ENCODE data around the gene INTS11.

The INTS11 gene

DNA sequence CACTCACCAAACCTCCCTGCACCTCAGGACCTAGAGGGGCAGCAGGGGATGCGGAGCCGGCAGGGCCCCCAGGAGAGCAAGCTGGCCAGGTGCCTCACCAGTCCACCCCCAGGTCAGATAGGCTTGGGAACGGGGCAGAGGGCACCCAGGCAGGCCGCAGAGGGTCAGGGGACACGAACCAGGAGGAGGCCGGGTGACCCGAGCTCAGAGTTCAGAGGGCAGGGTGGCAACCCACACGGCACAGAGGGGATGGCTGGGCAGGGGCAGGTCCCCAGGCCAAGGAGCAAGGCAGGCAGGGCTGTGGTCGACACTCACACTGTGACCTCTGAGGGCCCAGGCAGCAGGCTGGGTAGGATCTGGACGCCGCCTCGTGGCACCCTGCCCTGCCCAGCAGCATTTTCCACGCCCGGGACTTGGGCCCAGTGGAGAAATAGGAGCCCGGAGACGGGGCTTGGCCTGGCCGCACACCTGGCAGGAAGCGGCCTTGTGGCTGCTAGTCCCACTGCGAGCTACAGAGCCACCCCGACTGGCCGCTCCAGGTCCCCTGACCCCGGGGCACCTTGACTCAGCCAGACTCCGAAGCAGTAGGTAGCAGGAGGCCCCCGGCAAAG lies 19.5 kb upstream of the INTS11 start:
- no peak for DNase-seq

DNA sequence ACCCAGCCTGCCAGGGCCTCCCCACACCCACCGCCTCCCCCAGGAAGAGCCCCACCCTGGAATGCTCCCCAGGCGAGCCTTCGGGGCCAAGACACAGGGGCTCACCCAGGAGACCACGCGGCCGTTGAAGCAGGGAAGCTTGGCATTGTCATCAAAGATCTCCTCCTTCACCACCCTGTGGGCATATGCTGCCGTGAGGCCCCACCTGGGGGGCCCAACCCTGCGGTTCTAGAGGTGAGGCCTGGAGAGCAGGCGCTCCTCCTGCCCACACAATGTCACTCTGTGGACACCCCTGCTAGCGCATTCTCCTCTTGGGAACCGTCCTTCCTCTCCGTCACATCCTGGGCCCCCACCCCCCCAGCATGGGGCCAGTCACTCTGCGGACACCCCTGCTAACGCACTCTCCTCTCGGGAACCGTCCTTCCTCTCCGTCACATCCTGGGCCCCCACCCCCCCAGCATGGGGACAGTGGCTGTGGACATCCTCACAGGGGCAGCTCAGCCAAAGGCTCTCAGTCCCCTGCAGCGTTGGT lies 18.2 kb upstream of the INTS11 start:
- no peak for DNase-seq

GRCh38 chr1:1342061-1342562 lies 17.7 kb upstream of the INTS11 start:
- DNase-seq, result no peak

DNA sequence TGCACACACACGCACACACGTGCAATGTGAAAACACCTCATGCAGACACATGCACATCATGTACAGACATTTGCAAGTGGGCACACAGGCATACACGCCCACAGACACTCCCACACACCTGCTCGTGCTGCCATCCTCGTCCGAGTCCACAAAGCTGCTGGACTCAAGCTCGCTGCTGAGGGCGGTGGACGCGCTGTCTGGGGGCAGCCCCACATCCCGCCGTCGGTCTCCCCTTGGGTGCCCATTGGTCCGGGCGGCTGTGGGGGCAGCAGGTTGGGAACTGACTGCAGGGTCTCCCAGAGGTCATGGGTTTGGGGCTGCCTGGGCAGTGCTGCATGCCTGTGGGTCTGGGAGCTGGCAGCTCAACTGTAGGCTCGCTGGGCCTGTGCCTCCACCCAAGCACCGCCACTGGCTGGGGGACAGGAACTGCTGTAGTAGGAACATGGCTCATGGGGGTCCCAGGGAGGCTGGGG lies 17.1 kb upstream of the INTS11 start:
- no peak for DNase-seq

DNA sequence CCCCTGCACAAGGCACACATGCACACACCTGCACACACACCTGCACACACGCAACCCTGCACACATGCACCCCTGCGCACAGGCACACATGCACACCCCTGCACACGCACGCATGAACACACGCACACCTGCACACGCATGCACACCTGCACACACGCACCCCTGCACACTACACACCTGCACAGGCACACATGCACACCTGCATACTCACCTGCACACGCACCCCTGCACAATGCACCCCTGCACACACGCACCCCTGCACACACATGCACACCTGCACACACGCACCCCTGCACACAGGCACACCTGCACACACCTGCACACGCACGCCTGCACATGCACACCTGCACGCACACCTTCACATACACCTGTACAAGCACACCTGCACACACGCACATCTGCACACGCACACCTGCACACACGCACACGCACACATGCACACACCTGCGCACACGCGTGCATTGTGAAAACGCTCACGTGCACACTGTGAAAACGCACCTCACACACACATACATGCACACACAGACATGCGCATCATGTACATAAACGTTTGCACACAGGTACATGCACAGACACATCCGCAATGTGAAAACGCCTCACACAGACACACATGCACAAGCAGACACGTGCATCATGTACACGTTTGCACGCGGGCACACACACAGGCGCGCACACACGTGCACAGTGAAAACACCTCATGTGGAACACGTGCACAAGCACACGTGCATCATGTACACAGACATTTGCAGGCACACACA lies 16.5 kb upstream of the INTS11 start:
- no peak for DNase-seq

DNA sequence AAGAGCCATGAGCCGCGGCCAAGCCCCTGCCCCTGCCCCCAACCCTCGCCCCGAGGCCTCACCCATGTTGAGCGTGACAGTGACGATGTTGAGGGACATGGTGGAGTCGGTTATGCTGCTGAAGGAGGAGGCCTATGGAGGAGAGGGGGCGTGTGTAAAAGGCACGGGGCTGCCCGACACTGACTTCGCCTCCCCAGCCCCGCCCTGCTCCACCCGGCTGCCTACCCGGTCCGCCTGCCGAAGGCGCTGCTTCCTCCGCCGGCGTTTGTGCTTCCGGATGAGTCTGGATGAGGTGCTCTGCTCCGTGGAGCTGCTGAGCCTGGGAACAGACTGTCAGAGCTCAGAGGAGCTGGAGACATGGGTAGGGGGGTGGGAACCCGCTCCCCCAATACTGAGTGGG lies 15.7 kb upstream of the INTS11 start:
- DNase-seq, result no peak

- no peak for DNase-seq
Observed at GRCh38 chr1:1338278-1338677, 13.8 kb upstream of the INTS11 start.

GRCh38 chr1:1337793-1338147 lies 13.3 kb upstream of the INTS11 start:
- DNase-seq, result no peak

GRCh38 chr1:1336931-1337792 lies 12.7 kb upstream of the INTS11 start:
- DNase-seq, result no peak

GRCh38 chr1:1336446-1336845 lies 12.0 kb upstream of the INTS11 start:
- DNase-seq, result no peak

GRCh38 chr1:1335792-1336248 lies 11.4 kb upstream of the INTS11 start:
- DNase-seq, result no peak

GRCh38 chr1:1335283-1335682 lies 10.8 kb upstream of the INTS11 start:
- no peak for DNase-seq

- no peak for DNase-seq
Observed at GRCh38 chr1:1334835-1335234, 10.4 kb upstream of the INTS11 start.

DNA sequence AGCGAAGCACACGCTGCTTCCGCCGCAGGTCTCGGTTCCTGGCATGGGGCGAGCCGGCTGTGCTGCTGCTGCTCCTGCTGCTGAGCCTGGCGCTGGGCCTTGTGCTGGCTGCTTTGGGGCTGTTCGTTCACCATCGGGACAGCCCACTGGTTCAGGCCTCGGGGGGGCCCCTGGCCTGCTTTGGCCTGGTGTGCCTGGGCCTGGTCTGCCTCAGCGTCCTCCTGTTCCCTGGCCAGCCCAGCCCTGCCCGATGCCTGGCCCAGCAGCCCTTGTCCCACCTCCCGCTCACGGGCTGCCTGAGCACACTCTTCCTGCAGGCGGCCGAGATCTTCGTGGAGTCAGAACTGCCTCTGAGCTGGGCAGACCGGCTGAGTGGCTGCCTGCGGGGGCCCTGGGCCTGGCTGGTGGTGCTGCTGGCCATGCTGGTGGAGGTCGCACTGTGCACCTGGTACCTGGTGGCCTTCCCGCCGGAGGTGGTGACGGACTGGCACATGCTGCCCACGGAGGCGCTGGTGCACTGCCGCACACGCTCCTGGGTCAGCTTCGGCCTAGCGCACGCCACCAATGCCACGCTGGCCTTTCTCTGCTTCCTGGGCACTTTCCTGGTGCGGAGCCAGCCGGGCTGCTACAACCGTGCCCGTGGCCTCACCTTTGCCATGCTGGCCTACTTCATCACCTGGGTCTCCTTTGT lies 9.2 kb upstream of the INTS11 start:
- no peak for DNase-seq

- no peak for DNase-seq
Observed at GRCh38 chr1:1332774-1333480, 8.5 kb upstream of the INTS11 start.

DNA sequence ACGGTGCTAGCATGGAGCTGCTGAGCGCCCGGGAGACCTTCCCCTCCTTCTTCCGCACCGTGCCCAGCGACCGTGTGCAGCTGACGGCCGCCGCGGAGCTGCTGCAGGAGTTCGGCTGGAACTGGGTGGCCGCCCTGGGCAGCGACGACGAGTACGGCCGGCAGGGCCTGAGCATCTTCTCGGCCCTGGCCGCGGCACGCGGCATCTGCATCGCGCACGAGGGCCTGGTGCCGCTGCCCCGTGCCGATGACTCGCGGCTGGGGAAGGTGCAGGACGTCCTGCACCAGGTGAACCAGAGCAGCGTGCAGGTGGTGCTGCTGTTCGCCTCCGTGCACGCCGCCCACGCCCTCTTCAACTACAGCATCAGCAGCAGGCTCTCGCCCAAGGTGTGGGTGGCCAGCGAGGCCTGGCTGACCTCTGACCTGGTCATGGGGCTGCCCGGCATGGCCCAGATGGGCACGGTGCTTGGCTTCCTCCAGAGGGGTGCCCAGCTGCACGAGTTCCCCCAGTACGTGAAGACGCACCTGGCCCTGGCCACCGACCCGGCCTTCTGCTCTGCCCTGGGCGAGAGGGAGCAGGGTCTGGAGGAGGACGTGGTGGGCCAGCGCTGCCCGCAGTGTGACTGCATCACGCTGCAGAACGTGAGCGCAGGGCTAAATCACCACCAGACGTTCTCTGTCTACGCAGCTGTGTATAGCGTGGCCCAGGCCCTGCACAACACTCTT lies 7.7 kb upstream of the INTS11 start:
- DNase-seq, result no peak

DNA sequence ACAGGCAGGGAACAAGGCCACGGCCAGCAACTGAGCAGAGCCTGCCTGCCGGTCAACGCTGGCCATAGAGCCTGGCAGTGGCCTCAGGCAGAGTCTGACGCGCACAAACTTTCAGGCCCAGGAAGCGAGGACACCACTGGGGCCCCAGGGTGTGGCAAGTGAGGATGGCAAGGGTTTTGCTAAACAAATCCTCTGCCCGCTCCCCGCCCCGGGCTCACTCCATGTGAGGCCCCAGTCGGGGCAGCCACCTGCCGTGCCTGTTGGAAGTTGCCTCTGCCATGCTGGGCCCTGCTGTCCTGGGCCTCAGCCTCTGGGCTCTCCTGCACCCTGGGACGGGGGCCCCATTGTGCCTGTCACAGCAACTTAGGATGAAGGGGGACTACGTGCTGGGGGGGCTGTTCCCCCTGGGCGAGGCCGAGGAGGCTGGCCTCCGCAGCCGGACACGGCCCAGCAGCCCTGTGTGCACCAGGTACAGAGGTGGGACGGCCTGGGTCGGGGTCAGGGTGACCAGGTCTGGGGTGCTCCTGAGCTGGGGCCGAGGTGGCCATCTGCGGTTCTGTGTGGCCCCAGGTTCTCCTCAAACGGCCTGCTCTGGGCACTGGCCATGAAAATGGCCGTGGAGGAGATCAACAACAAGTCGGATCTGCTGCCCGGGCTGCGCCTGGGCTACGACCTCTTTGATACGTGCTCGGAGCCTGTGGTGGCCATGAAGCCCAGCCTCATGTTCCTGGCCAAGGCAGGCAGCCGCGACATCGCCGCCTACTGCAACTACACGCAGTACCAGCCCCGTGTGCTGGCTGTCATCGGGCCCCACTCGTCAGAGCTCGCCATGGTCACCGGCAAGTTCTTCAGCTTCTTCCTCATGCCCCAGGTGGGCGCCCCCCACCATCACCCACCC lies 6.9 kb upstream of the INTS11 start, which contains the start of gene TAS1R3:
Gene TAS1R3, plus strand, starts transcription at position 213 of the 898 bp plus-strand sequence. Its CDS starts 66 bp downstream, at position 279.
- DNase-seq, result no peak

GRCh38 chr1:1330366-1331067 lies 6.1 kb upstream of the INTS11 start:
- no peak for DNase-seq

Data from activated CD4-positive, alpha-beta T cell treated with anti-CD3 and anti-CD28 coated beads for 1 hour (primary cell).